ENCODE measurements around the gene PPM1J. TPM values are rescaled to one million over a fixed set of nuclear protein-coding genes. Genes with fewer than 3 reads are reported as not detected.

The PPM1J gene
- total and polyA plus RNA-seq, 9 of the 15 experiments (the other 6 are each of a cell fraction or from before 2014, with no cell fraction given) = 0.25 to 10.5 (median 4.2) TPM

DNA sequence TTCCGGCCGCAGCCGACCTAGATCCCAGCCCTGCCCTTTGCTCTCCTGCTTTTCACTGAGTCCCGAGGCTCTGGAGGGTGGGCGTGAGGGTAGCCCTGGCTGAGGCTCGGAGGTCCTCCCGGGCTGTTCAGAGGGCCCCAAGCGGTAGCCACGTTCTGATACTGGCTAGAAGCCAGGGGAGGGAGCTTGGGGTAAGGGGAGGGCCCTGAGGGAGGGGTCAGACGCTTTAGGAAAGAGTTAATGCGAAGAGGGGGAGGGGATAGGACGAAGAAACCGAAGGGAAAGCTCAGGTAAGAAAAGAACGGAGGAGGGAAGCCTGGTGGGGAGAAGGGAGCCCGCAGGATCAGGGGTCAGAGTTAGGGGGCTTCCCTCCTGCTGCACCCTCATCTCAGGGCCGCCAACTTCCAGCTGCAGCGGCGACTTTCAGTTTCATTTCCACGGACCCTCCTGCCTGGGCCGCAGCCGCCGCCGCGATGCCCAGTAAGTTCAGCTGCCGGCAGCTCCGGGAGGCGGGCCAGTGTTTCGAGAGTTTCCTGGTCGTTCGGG lies 40.6 kb downstream of the PPM1J start, which contains the start of gene MOV10 (continued):
- TF ChIP-seq CBX2 (IDR thresholded peaks at IDR 0.05; ENCODE audit: insufficient read depth, low read length, poor library complexity, severe bottlenecking) = no peak
- 0 out of 2 replicates have a peak, but pooled peaks have one; percentile 37 for TF ChIP-seq ZNF324 (CRISPR knock-in tag; IDR thresholded peaks at IDR 0.05)
- TF ChIP-seq ETV5 (CRISPR knock-in tag; IDR thresholded peaks at IDR 0.05; ENCODE audit: low read depth) = 0 out of 2 replicates have a peak, but pooled peaks have one; percentile 20
- peak; percentile 74; the same call in 1 of the 2 replicates for TF ChIP-seq LCOR (CRISPR knock-in tag; IDR thresholded peaks at IDR 0.05)
- TF ChIP-seq KLF16 (IDR thresholded peaks at IDR 0.05) = peak; percentile 30; the same call in 1 of the 2 replicates
- no peak for TF ChIP-seq RBM17 (IDR thresholded peaks at IDR 0.05; ENCODE audit: borderline replicate concordance, low read depth, low read length)
- TF ChIP-seq, protein P1, sequence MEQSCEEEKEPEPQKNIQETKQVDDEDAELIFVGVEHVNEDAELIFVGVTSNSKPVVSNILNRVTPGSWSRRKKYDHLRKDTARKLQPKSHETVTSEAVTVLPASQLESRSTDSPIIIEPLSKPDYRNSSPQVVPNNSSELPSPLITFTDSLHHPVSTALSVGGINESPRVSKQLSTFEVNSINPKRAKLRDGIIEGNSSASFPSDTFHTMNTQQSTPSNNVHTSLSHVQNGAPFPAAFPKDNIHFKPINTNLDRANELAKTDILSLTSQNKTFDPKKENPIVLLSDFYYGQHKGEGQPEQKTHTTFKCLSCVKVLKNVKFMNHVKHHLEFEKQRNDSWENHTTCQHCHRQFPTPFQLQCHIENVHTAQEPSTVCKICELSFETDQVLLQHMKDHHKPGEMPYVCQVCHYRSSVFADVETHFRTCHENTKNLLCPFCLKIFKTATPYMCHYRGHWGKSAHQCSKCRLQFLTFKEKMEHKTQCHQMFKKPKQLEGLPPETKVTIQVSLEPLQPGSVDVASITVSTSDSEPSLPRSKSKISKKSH (CRISPR knock-in tag; IDR thresholded peaks at IDR 0.05) = peak; percentile 71; the same call in 1 of the 2 replicates
- peak; percentile 53; the same call in 1 of the 2 replicates for TF ChIP-seq TOE1 (IDR thresholded peaks at IDR 0.05; ENCODE audit: borderline replicate concordance)
- no peak for TF ChIP-seq TOE1 (CRISPR knock-in tag; IDR thresholded peaks at IDR 0.05; ENCODE audit: borderline replicate concordance, low read depth)
- TF ChIP-seq, protein P2, sequence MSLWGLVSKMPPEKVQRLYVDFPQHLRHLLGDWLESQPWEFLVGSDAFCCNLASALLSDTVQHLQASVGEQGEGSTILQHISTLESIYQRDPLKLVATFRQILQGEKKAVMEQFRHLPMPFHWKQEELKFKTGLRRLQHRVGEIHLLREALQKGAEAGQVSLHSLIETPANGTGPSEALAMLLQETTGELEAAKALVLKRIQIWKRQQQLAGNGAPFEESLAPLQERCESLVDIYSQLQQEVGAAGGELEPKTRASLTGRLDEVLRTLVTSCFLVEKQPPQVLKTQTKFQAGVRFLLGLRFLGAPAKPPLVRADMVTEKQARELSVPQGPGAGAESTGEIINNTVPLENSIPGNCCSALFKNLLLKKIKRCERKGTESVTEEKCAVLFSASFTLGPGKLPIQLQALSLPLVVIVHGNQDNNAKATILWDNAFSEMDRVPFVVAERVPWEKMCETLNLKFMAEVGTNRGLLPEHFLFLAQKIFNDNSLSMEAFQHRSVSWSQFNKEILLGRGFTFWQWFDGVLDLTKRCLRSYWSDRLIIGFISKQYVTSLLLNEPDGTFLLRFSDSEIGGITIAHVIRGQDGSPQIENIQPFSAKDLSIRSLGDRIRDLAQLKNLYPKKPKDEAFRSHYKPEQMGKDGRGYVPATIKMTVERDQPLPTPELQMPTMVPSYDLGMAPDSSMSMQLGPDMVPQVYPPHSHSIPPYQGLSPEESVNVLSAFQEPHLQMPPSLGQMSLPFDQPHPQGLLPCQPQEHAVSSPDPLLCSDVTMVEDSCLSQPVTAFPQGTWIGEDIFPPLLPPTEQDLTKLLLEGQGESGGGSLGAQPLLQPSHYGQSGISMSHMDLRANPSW (CRISPR knock-in tag; IDR thresholded peaks at IDR 0.05) = no peak
- TF ChIP-seq HOXB6 (CRISPR knock-in tag; IDR thresholded peaks at IDR 0.05; ENCODE audit: borderline replicate concordance) = 0 out of 2 replicates have a peak, but pooled peaks have one; percentile 3
- TF ChIP-seq ZNF140 (CRISPR knock-in tag; IDR thresholded peaks at IDR 0.05) = no peak
- no peak; the same call in 1 of the 2 replicates for TF ChIP-seq CREM (IDR thresholded peaks at IDR 0.05; ENCODE audit: low read depth)
- peak; percentile 36 for TF ChIP-seq NEUROD1 (IDR thresholded peaks at IDR 0.05; ENCODE audit: borderline replicate concordance, low read depth, low read length, partially characterized antibody)
- TF ChIP-seq, protein P3, sequence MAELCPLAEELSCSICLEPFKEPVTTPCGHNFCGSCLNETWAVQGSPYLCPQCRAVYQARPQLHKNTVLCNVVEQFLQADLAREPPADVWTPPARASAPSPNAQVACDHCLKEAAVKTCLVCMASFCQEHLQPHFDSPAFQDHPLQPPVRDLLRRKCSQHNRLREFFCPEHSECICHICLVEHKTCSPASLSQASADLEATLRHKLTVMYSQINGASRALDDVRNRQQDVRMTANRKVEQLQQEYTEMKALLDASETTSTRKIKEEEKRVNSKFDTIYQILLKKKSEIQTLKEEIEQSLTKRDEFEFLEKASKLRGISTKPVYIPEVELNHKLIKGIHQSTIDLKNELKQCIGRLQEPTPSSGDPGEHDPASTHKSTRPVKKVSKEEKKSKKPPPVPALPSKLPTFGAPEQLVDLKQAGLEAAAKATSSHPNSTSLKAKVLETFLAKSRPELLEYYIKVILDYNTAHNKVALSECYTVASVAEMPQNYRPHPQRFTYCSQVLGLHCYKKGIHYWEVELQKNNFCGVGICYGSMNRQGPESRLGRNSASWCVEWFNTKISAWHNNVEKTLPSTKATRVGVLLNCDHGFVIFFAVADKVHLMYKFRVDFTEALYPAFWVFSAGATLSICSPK (IDR thresholded peaks at IDR 0.05; ENCODE audit: borderline replicate concordance) = peak; percentile 77; the same call in 1 of the 2 replicates
- no peak for TF ChIP-seq SMARCA5 (IDR thresholded peaks at IDR 0.05)
- TF ChIP-seq HMGN3 (IDR thresholded peaks at IDR 0.05; ENCODE audit: borderline replicate concordance, extremely low read depth, insufficient read length, low read depth, low read length) = peak; percentile 59
- TF ChIP-seq, protein P4, sequence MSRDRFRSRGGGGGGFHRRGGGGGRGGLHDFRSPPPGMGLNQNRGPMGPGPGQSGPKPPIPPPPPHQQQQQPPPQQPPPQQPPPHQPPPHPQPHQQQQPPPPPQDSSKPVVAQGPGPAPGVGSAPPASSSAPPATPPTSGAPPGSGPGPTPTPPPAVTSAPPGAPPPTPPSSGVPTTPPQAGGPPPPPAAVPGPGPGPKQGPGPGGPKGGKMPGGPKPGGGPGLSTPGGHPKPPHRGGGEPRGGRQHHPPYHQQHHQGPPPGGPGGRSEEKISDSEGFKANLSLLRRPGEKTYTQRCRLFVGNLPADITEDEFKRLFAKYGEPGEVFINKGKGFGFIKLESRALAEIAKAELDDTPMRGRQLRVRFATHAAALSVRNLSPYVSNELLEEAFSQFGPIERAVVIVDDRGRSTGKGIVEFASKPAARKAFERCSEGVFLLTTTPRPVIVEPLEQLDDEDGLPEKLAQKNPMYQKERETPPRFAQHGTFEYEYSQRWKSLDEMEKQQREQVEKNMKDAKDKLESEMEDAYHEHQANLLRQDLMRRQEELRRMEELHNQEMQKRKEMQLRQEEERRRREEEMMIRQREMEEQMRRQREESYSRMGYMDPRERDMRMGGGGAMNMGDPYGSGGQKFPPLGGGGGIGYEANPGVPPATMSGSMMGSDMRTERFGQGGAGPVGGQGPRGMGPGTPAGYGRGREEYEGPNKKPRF (IDR thresholded peaks at IDR 0.05; ENCODE audit: low read depth, low read length) = no peak
- TF ChIP-seq POLR2AphosphoS2 (IDR thresholded peaks at IDR 0.05; ENCODE audit: low read length) = peak; percentile 55
- no peak for TF ChIP-seq SP2 (IDR thresholded peaks at IDR 0.05; ENCODE audit: extremely low read depth, low read depth, low read length, poor library complexity, severe bottlenecking)
